Esophagus muscularis mucosa (tissue), 4 donors: ENCODE data around the gene GPRASP2. TPM values are rescaled to one million over a fixed set of nuclear protein-coding genes. Genes with fewer than 3 reads are reported as not detected.

Experiments used
- DNase-seq: peaks from one replicate; pipeline ENCODE4 v3.0.0-alpha.2; 2017; ENCODE audit errors: extremely low spot score
- H3K27ac ChIP-seq, 4 donors: fragments of 200-600 bp; sonication (generic); replicated peaks in 1 of 4; 1 replicate in 3 of 4; 2 replicates in 1 of 4; pipeline ENCODE4 v1.5.1; 2016 to 2019; ENCODE audit warnings: mild to moderate bottlenecking in 1 of 4
- H3K27me3 ChIP-seq, 4 donors: fragments of 200-600 bp; sonication (generic); one replicate each; pipeline versions ENCODE4 v1.5.1 to v1.6.0; 2016 to 2019
- H3K36me3 ChIP-seq, 4 donors: fragments of 200-600 bp; sonication (generic); one replicate each; pipeline ENCODE4 v1.5.1; 2016 to 2019
- H3K4me1 ChIP-seq, 4 donors: fragments of 200-600 bp; sonication (generic); one replicate each; pipeline ENCODE4 v1.5.1; 2016 to 2019
- H3K4me3 ChIP-seq, 4 donors: fragments of 200-600 bp; sonication (generic); 1 replicate in 2 of 4; 2 replicates in 2 of 4; pipeline ENCODE4 v1.5.1; 2016 to 2019; ENCODE audit warnings: mild to moderate bottlenecking in 4 of 4, moderate library complexity in 1 of 4
- H3K9me3 ChIP-seq, 4 donors: fragments of 200-600 bp; sonication (generic); 1 replicate in 3 of 4; 2 replicates in 1 of 4; pipeline ENCODE4 v1.5.1; 2016 to 2019
- EP300 ChIP-seq: sonication (generic); formaldehyde crosslinking; IDR thresholded peaks from one replicate; pipeline ENCODE4 v1.6.1; 2017; ENCODE audit warnings: antibody characterized with exemption
- POLR2A ChIP-seq: fragments of 450-650 bp; IDR thresholded peaks from one replicate; pipeline ENCODE4 v1.6.1; 2017; ENCODE audit warnings: antibody characterized with exemption, moderate library complexity, mild to moderate bottlenecking, low read depth
- POLR2AphosphoS5 ChIP-seq, 2 donors: sonication (generic); formaldehyde crosslinking; IDR thresholded peaks; one replicate each; pipeline ENCODE4 v1.6.1; 2017; ENCODE audit warnings: antibody characterized with exemption in 2 of 2
- WGBS: methylation state at CpG from one replicate; pipeline ENCODE4 v1.1.5; 2018; 5-methylcytosine and 5-hydroxymethylcytosine counted together
- intact Hi-C: fragments of 100-400 bp; cut with DNase I; formaldehyde crosslinking; loops from one replicate; pipeline ENCODE4 v1.15.1; 2023
- total RNA-seq, 4 donors: library from RNA; depleted of rRNA; stranded (reverse); fragments of >200 nt; gene quantifications; one replicate each; pipeline versions ENCODE4 v1.1.0 to v1.2.1, GENCODE V29; 2016
- TF ChIP-seq, protein P1 (sequence below), 3 experiments: fragments of 200-600 bp in 2 of 3; fragments of 450-650 bp in 1 of 3; sonication (generic) in 2 of 3; IDR thresholded peaks; one replicate each; pipeline ENCODE4 v1.5.1; 2017 to 2019; ENCODE audit warnings: antibody characterized with exemption in 3 of 3, mild to moderate bottlenecking in 2 of 3, moderate library complexity in 1 of 3

Gene GPRASP2
- total RNA-seq, 4 donors from 2014 or later, result 5.4 to 14.9 (median 10.7) TPM

DNA sequence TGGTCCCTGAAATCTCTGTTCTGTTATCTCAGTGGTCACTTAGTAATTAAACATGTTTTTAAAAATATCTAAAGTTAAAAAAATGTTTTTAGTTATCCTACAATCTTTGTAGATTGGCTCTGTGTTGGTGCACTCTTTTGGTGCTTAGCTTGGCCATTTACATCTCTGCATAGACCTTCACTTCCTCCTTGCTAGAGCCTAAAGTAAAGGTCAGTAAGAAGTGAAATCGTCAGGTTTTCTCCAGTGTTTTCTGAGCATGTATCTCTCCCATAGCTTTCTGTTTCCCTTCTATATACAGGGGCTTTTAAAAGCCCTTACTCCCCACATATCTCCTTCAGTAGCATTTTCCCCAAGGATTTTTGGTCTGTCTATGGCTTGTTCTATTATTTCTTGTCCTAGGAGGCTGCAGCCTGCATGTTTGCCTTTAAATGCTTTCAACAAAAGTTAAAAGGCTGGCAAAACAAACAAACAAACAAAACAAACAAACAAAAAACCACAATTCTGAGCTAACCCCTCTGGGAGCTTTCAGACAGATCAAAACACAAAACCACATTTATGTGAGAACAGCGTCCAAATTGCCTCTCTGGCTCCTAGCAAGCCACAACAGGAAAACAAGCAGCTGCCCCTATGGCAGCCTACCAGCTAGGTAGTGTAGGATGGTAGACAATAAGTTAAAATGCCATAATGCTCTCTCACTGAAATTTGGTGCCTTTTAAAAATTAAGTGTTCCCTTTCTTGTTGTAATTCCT lies 27.3 kb upstream of the GPRASP2 start:
- no peaks in the 10 kb centered on the region for H3K27me3 ChIP-seq
- H3K9me3 ChIP-seq, result peaks cover 0 to 34% (median 3%) of the 10 kb centered on the region in 4 donors
- no peaks in the 10 kb centered on the region for H3K4me1 ChIP-seq
- no peak overlapping the region for H3K4me3 ChIP-seq
- H3K27ac ChIP-seq, result no peak overlapping the region
- DNase-seq, result no peak
- TF ChIP-seq POLR2A (no peak), EP300 (no peak), POLR2AphosphoS5 (IDR thresholded peaks at IDR 0.05) (no peak)
- TF ChIP-seq, protein P1, sequence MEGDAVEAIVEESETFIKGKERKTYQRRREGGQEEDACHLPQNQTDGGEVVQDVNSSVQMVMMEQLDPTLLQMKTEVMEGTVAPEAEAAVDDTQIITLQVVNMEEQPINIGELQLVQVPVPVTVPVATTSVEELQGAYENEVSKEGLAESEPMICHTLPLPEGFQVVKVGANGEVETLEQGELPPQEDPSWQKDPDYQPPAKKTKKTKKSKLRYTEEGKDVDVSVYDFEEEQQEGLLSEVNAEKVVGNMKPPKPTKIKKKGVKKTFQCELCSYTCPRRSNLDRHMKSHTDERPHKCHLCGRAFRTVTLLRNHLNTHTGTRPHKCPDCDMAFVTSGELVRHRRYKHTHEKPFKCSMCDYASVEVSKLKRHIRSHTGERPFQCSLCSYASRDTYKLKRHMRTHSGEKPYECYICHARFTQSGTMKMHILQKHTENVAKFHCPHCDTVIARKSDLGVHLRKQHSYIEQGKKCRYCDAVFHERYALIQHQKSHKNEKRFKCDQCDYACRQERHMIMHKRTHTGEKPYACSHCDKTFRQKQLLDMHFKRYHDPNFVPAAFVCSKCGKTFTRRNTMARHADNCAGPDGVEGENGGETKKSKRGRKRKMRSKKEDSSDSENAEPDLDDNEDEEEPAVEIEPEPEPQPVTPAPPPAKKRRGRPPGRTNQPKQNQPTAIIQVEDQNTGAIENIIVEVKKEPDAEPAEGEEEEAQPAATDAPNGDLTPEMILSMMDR (IDR thresholded peaks at IDR 0.05), result no peak
- H3K36me3 ChIP-seq, result no peaks in the 10 kb centered on the region
- intact Hi-C loops, result no loop called here
- 48% methylated on average over 2 of the region's 2 CpGs for WGBS

DNA sequence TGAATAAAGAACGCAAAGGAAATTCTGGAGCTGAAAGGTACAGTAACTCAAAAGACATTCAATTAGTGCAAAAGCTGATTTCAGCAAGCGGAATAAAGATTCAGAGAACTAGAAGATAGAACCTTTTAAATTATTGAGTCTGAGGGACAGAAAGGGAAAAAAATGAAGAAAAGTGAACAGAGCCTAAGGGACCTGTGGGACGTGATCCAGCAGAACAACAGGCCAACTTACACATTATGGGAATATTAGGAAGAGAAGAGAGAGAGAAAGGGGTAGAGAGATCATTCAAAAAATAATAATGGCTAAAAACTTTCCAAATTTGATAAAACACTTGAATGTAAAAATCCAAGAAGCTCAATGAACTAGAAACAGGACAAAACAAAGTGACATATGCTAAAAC lies 17.5 kb upstream of the GPRASP2 start:
- no peak for DNase-seq
- intact Hi-C loops, result no loop called here
- H3K9me3 ChIP-seq, result peaks cover 0 to 7% (median 0%) of the 10 kb centered on the region in 4 donors
- TF ChIP-seq POLR2AphosphoS5 (IDR thresholded peaks at IDR 0.05) (no peak), POLR2A (no peak), EP300 (no peak)
- TF ChIP-seq, protein P1 (IDR thresholded peaks at IDR 0.05), result no peak
- H3K27me3 ChIP-seq, result no peaks in the 10 kb centered on the region
- no peaks in the 10 kb centered on the region for H3K36me3 ChIP-seq
- 81% methylated on average over 3 of the region's 3 CpGs for WGBS
- H3K4me3 ChIP-seq, result no peak overlapping the region
- H3K27ac ChIP-seq, result no peak overlapping the region
- H3K4me1 ChIP-seq, result no peaks in the 10 kb centered on the region

DNA sequence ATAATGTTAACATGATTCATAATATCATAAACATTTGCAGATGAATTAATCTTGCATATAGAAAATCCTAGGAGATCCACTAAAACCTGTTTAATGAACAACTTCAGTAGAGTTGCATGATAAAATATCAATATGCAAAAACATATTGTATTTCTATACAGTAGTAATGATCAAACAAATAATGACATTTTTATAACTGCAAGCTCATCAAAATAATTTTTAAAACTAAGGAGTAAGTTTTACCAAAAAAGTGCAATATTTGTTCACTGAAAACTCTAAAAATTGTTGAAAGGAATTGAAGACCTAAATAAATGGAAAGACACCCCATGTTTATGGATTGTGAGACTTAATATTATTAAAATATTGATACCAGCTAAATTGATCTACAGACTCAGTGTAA lies 15.9 kb upstream of the GPRASP2 start:
- H3K9me3 ChIP-seq, result peaks cover 0 to 6% (median 0%) of the 10 kb centered on the region in 4 donors
- H3K36me3 ChIP-seq, result no peaks in the 10 kb centered on the region
- DNase-seq, result no peak
- H3K27ac ChIP-seq, result no peak overlapping the region
- H3K4me1 ChIP-seq, result no peaks in the 10 kb centered on the region
- TF ChIP-seq POLR2A, result no peak
- no peak for TF ChIP-seq EP300
- no peak for TF ChIP-seq POLR2AphosphoS5 (IDR thresholded peaks at IDR 0.05)
- intact Hi-C loops, result no loop called here
- no peak overlapping the region for H3K4me3 ChIP-seq
- H3K27me3 ChIP-seq, result peaks cover 0 to 2% (median 0%) of the 10 kb centered on the region in 4 donors

DNA sequence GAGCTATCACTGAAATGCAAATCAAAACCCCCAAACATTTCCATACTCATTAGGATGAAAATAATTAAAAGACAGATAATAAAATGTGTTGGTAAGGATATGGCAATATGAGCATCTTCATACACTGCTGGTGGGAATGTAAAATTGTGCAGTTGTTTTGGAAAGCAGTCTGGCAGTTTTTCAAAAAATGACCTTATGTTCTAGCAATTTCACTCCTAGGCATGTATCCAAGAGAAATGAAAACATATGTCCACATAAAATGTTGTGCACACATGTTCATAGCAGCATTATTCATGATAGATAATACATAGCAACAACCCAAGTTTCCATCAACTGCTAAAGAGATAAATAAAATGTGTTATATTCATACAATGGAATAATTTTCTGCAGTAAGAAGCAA lies 14.8 kb upstream of the GPRASP2 start:
- no peak for DNase-seq
- no peaks in the 10 kb centered on the region for H3K9me3 ChIP-seq
- H3K27ac ChIP-seq, result no peak overlapping the region
- H3K4me1 ChIP-seq, result no peaks in the 10 kb centered on the region
- TF ChIP-seq POLR2A, result no peak
- TF ChIP-seq, protein P1 (IDR thresholded peaks at IDR 0.05), result no peak
- no peak for TF ChIP-seq POLR2AphosphoS5 (IDR thresholded peaks at IDR 0.05)
- TF ChIP-seq EP300, result no peak
- H3K4me3 ChIP-seq, result no peak overlapping the region
- peaks cover 0 to 12% (median 0%) of the 10 kb centered on the region in 4 donors for H3K27me3 ChIP-seq
- intact Hi-C loops, result no loop called here
- H3K36me3 ChIP-seq, result no peaks in the 10 kb centered on the region

DNA sequence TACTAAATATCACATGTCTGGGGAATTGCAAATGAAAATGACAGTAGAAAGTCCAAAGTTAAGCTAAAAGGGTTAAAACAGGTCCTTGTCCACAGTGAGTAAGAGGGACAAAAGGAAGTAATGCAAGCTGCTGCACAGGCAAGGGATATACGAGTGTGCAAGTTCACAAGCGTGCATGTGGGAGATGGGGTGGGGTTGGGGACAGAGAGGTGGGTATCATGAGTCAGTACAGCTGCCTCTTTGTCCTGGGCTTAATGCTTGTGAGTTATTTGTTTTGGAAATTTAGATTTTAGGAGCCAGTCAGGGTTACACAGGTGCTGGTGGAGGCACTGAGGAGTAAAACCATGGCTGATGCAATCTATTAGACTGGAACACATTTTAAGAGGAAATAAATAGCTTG lies 3.3 kb upstream of the GPRASP2 start:
- intact Hi-C loops, result no loop called here
- no peaks in the 10 kb centered on the region for H3K27me3 ChIP-seq

More for the DNA sequence above, 3.3 kb upstream of the GPRASP2 start:
- no peak overlapping the region for H3K4me3 ChIP-seq
- H3K4me1 ChIP-seq, result peaks cover 0 to 11% (median 8%) of the 10 kb centered on the region in 4 donors
- TF ChIP-seq POLR2A (no peak), EP300 (no peak), POLR2AphosphoS5 (IDR thresholded peaks at IDR 0.05) (no peak)
- TF ChIP-seq, protein P1 (IDR thresholded peaks at IDR 0.05), result no peak
- 60% methylated on average over 2 of the region's 2 CpGs for WGBS
- no peaks in the 10 kb centered on the region for H3K9me3 ChIP-seq
- DNase-seq, result no peak
- H3K36me3 ChIP-seq, result no peaks in the 10 kb centered on the region
- no peak overlapping the region for H3K27ac ChIP-seq
